ENCODE data around the gene KRTAP9-3.
"Not testable (repeated sequence)": the region's sequence is repeated elsewhere in the genome, so short reads cannot be mapped to it uniquely, and the experiment has no call there.

The KRTAP9-3 gene

DNA sequence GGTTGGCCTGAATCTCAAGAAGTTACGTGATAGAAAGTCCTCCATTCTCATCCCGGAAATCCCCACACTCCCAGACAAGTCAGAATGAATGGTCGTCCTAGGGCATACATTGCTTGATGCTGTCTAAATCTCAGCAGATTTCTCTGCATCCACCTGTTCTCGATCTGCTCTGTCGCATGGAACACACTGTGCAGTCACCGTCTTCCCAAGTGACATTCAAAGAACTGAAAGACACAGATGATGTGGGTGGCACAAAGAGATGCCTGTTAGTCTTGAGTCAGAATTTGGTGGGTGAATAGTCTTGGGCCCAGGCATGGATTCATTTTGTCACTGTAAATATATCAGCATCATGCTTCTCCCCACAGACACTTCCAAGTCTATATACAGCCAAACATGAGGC is 518 bp upstream of the KRTAP9-3 start:
- H3K4me3 ChIP-seq (ENCODE audit: low read depth, low read length), result no peak overlapping the region
- TF ChIP-seq, protein P1, sequence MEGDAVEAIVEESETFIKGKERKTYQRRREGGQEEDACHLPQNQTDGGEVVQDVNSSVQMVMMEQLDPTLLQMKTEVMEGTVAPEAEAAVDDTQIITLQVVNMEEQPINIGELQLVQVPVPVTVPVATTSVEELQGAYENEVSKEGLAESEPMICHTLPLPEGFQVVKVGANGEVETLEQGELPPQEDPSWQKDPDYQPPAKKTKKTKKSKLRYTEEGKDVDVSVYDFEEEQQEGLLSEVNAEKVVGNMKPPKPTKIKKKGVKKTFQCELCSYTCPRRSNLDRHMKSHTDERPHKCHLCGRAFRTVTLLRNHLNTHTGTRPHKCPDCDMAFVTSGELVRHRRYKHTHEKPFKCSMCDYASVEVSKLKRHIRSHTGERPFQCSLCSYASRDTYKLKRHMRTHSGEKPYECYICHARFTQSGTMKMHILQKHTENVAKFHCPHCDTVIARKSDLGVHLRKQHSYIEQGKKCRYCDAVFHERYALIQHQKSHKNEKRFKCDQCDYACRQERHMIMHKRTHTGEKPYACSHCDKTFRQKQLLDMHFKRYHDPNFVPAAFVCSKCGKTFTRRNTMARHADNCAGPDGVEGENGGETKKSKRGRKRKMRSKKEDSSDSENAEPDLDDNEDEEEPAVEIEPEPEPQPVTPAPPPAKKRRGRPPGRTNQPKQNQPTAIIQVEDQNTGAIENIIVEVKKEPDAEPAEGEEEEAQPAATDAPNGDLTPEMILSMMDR (IDR thresholded peaks at IDR 0.05; ENCODE audit: borderline replicate concordance, insufficient read depth, low read depth, low read length), result no peak

DNA sequence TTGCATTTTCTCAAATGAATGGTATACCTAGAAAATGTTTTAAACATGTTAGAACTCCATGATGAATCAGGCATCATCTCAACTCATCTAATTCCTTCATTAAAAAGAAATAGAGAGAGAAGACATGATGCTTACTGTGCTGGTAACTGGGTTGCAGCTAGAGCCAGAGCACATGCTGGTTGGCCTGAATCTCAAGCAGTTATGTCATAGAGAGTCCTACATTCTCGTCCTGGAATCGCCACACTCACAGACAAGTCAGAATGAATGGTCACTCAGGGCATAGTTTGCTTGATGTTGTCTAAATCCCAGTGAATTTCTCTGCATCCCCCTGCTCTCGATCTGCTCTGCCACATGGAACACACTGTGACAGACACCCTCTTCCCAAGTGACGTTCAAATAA is 4.9 kb downstream of the KRTAP9-3 start:
- not testable (repeated sequence) for H3K4me3 ChIP-seq (ENCODE audit: low read depth, low read length)

DNA sequence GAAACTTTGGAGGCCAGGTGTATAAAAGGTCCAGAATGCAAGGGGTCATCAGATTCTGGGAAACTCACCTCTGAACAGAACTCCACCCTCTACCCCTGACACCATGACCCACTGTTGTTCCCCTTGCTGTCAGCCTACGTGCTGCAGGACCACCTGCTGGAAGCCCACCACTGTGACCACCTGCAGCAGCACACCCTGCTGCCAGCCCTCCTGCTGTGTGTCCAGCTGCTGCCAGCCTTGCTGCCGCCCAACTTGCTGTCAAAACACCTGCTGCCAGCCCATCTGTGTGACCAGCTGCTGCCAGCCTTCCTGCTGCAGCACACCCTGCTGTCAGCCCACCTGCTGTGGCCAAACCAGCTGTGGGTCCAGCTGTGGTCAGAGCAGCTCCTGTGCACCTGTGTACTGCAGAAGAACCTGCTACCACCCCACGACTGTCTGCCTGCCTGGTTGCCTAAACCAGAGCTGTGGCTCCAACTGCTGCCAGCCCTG is 5.7 kb downstream of the KRTAP9-3 start, which contains the start of gene KRTAP9-8:
Gene KRTAP9-8, plus strand, starts transcription at position 51 of the 489 bp plus-strand sequence. Its CDS starts 53 bp downstream, at position 104.
- H3K4me3 ChIP-seq (ENCODE audit: low read depth, low read length), result not testable (repeated sequence)

DNA sequence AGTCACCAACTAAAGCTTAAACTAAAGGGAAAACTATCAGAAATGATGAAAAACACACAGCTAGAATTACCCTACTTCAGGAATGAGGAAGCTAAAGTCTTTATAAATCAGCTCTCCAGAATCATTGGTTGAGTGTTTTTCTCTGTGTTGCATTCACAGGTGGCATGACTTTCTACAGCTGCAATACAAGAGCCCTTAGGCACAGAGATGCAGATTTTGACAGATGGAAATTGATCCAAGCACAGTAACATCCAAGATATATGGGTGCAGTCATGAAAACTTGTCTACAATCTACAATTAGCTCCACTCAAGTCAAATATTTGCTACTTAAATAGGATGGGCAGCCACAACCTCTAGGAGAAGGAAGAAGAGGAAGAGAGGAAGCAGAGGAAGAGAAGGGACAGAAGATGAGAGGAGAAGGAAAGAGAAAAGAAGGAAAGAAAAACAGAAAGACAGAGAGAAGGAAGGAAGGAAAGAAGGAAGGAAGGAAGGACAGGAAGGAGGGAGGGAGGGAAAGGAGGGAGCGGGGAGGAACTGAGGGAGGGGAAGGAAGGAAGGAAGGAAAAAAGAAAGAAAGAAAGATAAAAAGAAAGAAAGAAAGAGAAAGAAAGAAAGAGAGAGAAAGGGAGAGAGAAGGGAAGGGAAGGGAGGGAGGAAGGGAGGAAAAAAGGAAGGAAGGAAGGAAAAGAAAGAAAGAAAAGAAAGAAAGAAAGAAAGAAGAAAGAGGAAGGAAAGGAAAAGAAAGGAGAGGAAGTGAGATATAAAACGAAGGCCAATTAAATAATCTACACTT is 14.9 kb downstream of the KRTAP9-3 start:
- not testable (repeated sequence) for H3K4me3 ChIP-seq (ENCODE audit: low read depth, low read length)

DNA sequence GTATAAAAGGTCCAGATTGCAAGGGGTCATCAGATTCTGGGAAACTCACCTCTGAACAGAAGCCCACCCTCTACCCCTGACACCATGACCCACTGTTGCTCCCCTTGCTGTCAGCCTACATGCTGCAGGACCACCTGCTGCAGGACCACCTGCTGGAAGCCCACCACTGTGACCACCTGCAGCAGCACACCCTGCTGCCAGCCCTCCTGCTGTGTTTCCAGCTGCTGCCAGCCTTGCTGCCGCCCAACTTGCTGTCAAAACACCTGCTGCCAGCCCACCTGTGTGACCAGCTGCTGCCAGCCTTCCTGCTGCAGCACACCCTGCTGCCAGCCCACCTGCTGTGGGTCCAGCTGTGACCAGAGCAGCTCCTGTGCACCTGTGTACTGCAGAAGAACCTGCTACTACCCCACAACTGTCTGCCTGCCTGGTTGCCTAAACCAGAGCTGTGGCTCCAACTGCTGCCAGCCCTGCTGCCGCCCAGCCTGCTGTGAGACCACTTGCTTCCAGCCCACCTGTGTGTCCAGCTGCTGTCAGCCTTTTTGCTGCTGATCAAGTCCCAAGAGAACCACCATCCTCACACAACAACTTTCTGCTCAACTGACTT is 17.5 kb downstream of the KRTAP9-3 start, which contains the start of gene KRTAP9-4:
Gene KRTAP9-4, plus strand, starts transcription at position 51 of the 604 bp plus-strand sequence. Its CDS starts 34 bp downstream, at position 85.
- not testable (repeated sequence) for H3K4me3 ChIP-seq (ENCODE audit: low read depth, low read length)

DNA sequence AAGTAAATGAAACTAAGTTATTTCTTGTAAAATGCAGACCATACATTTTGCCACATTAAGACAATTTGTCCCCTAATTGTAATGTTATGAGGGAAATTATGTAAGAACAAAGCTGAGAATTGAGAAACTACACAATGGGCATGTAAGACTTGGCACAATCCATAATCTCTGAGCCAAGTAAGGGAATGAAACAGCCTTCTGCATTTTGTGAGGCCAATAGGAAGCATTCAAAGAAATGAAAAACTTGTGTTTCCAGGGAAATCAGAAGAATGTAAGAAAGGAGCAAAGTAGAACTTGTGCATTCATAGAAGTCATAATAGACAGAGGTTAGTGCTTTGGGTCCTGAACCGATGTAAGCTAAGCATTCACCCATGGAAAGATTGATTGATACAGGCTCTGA is 19.0 kb downstream of the KRTAP9-3 start:
- TF ChIP-seq, protein P1 (IDR thresholded peaks at IDR 0.05; ENCODE audit: borderline replicate concordance, insufficient read depth, low read depth, low read length), result no peak
- no peak overlapping the region for H3K4me3 ChIP-seq (ENCODE audit: low read depth, low read length)

DNA sequence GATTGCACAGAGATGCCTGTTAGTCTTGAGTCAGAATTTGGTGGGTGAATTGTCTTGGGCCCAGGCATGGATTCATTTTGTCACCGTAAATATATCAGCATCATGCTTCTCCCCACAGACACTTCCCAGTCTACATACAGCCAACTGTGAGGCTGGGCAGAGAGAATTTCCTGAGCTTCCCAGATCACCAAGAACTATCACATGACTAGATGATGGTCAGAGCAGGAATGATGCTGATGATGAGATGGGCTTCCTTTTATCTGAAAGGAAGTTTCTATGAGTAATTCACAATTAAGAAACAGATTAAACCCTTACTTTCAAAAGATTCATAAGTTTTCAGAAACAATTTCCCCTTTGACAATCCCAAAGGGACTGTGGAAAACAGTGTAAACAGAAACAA is 22.6 kb downstream of the KRTAP9-3 start:
- TF ChIP-seq, protein P1 (IDR thresholded peaks at IDR 0.05; ENCODE audit: borderline replicate concordance, insufficient read depth, low read depth, low read length), result no peak
- H3K4me3 ChIP-seq (ENCODE audit: low read depth, low read length), result no peak overlapping the region

DNA sequence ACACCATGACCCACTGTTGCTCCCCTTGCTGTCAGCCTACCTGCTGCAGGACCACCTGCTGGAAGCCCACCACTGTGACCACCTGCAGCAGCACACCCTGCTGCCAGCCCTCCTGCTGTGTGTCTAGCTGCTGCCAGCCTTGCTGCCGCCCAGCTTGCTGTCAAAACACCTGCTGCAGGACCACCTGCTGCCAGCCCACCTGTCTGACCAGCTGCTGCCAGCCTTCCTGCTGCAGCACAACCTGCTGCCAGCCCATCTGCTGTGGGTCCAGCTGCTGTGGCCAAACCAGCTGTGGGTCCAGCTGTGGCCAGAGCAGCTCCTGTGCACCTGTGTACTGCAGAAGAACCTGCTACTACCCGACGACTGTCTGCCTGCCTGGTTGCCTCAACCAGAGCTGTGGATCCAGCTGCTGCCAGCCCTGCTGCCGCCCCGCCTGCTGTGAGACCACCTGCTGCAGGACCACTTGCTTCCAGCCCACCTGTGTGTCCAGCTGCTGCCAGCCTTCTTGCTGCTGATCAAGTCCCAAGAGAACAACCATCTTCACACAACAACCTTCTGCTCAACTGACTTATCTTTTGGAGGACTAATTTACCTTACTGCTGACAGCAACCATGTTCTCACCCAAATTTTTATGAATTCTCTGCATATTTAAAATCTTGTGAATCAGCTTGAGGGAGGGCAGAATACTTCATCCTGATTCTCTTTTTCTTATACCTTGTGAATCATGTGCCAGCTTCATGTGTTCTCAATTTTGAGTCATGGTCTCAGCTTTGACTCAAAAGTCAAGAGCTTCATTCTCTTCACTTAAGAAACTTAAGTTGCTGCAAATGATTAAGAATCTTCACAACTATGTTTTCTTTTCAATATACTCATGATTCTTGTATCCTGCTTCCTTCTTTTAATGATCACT is 23.4 kb downstream of the KRTAP9-3 start, which contains the start of gene KRTAP9-9:
Gene KRTAP9-9, plus strand, starts transcription at position 4 of the 910 bp plus-strand sequence.
- H3K4me3 ChIP-seq (ENCODE audit: low read depth, low read length), result not testable (repeated sequence)

DNA sequence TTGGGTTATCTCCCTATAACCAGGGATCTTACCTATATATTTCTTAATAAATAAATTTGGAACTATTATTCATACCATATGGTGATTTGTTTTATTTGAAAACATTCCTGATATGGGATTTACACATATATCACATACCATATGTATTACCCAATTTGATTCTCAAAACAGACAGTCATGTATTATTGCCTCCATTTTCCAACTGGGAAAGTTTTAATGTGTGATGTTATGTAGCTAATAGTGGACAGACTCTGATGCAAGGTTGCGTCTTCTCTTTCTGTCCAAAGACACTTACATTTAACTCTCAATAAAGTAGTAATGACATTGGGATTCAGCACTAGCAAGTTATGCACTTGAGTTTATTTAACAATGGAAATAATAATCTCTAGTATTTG is 24.0 kb downstream of the KRTAP9-3 start:
- TF ChIP-seq, protein P1 (IDR thresholded peaks at IDR 0.05; ENCODE audit: borderline replicate concordance, insufficient read depth, low read depth, low read length), result no peak

More for the DNA sequence above, 24.0 kb downstream of the KRTAP9-3 start:
- H3K4me3 ChIP-seq (ENCODE audit: low read depth, low read length), result no peak overlapping the region
